NCI-H526 (cell line): ENCODE data around the gene FAAP20.

ENCODE experiments used
- DNase-seq, 2 experiments: peaks; one replicate each; lab custom pipeline; 2025; lab: John Stamatoyannopoulos, UW

Gene FAAP20

DNA sequence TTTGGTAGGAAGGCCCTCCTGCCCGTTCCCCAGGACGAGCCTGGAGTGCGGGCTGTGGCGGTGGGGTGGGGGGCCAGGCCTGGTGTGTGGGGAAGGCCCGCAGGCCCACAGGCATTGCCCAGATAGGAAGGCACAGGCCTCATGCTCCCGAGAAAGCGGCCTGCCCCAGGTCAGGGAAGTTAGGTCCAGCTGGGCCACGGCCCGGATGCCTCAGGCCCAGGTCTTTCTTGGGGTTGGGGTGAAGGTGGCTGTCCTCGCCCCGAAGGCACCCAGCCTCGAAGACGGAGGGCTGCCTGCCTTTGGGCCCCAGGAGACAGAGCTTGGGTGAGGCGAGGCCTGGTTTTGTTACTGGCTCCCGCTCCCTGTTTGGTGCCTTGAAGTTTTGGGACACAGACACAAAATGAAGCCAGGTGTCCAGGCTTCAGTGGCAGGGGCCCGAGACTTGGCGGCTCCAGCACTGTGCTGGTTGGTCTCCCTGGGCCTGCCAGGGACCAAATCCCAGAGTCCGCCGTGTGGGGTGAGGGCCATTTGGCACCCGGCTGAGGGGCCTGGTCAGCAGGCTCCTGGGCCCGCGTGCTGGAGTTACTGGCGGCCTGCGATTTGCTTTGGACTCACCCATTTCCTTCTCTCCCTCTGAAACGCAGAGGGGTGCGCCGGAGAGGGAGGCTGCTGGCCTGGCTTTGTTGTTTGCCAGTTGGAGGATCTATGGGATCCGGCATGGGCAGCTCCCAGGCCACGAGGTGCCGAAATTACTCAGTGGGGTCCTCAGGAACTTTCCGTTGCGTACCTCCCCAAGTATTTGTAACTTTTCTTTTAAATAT, 35.5 kb upstream of the FAAP20 start:
- DNase-seq = peak in 1 of 2 experiments; percentile 42

GRCh38 chr1:2229037-2229864, 34.7 kb upstream of the FAAP20 start:
- DNase-seq = peak; percentile 28 to 68

GRCh38 chr1:2228694-2229036, 34.1 kb upstream of the FAAP20 start:
- peak in 1 of 2 experiments; percentile 63 for DNase-seq

- no peak for DNase-seq
These were observed 33.6 kb upstream of the FAAP20 start, which contains the start of gene SKI for GRCh38 chr1:2228157-2228594. Gene SKI (plus strand): TSS chr1:2228319. CDS start chr1:2228767, 448 bp downstream.

DNA sequence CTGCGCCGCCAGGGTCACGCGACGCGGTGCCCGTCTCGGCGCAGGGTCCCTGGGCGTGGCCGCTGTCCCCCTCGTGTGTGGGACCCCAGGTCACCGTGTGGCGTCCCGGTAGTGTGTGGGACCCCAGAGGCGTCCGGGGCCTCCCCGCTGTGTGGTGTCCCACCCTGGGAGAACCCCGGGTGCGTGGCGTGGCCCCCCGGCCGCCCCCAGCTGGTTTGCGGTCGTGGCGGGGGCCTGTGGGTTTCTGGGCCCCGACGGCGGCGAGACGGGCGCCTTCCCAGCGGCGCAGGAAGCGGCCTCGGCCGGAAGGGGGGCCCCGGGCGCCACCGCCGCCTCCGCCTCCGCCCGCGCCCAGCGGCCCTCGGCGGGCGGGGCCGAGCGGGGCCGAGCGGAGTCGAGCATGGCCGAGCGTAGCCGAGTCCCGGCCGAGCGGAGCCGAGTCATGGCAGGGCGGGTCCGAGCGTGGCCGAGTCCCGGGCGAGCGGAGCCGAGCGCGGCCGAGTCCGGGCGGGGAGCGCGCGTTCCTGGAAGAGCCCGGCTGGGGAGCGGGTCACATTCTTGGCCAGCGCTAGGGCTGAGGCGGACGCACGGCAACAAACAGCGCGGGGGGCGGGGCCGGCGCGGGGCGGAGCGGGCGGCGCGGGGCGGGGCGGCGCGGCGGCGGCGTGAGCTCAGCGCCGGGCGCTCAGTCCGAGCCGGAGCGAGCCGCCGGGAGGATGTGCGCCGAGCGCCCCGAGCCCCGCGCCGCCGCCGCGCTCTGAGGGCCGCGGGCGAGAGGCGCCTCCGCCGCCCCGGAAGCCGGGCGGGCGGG, 33.0 kb upstream of the FAAP20 start:
- peak; percentile 74 to 98 for DNase-seq

DNA sequence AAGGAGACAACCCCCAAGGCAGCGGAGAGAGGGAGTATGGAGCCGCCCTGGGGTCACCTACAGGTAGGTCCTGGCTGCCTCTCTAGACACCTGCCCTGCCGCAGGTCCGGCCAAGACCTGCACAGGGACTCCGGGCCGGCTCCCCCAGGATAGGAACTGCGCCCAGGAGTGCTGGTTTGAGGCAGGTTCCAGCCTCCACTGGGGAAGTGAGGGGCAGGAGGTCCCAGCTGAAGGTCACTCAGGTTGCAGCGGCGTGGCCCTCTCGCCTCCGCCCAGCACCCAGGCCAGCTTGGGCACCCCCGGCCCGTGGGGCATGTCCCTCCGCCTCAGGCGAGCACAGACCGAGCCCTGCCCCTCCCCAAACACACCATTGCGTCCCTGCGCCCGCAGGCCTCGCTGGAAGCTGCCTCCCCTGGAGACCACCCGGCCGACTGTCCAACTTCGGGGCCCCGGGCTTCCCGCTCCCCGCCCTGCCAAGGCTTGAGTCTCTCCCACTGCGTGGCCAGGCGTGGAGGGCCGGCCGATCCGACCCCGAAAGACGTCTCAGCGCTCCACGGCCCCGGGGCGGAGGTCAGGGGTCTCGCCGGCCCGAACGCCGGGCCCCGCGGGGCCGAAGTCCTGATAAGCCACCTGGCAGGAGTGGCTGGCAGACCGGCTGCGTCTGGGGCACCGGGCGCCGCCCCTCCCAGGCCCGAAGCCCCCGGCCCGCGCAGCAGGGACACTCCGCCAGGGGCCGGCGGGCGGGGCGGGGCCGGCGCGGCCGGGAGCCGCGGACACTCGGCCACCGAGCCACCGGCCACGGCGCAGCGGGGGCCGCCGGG, 32.2 kb upstream of the FAAP20 start:
- no peak for DNase-seq

DNA sequence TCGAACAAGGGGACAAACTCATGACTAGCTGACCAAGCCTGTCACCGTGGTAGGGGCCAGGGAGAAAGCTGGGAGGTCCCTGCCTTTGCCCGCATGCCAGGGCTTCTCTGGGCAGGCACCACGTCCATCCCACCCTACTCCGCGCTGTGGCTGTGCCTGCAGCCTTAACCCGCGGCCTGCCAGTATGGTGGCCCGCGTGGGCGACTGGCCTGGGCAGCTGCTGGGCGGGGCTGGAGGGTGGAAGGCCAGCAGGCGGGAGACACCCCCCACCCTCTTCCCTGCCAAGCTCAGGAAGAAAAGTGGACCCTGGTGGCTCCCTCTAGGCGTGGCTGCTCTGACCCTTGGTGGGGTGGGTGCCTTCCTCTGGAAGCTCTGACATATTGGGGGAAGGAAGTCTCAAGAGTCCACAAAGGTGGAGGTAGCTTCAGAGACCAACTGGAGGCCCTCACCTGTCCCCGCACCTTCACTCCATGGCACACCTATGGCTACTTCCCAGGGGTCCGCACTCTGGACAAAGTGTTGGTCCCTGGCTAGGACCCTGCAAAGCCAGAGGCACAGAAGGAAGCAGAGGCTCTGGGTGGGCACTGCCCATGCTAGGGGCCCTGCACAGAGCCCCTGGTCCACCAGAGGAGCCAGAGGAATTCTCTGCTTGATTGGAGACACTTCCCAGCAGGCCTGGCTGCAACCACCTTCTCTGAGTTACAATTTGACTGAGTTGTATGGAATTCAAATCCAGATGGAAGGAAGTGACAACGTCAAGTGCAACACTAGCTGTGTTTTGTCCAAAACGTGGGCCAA, 30.3 kb upstream of the FAAP20 start:
- DNase-seq = no peak

DNA sequence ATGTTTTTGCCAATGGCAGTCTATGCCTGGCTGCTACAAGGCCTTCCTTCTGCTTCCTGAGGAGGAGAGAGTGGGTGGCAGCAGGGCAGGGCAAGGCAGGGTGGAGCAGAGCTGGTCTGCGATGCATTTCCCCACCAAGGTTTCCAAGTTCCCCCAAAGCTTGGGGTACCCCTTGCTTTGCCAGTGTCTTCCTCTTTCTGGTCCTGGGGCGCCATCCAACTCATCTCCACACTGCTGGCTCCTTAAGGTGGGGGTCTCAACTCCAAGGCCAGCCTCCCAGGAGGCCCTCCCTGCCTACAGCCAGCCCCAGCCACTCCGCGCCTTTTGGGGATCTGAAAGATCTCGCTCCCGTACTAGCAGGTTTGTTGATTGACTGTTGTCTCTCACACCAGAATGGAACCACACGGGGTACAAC, 29.6 kb upstream of the FAAP20 start:
- DNase-seq = no peak

GRCh38 chr1:2221271-2221670, 26.7 kb upstream of the FAAP20 start:
- DNase-seq = no peak

GRCh38 chr1:2216767-2217058, 22.1 kb upstream of the FAAP20 start:
- no peak for DNase-seq

GRCh38 chr1:2215909-2216766, 21.6 kb upstream of the FAAP20 start:
- no peak for DNase-seq

DNA sequence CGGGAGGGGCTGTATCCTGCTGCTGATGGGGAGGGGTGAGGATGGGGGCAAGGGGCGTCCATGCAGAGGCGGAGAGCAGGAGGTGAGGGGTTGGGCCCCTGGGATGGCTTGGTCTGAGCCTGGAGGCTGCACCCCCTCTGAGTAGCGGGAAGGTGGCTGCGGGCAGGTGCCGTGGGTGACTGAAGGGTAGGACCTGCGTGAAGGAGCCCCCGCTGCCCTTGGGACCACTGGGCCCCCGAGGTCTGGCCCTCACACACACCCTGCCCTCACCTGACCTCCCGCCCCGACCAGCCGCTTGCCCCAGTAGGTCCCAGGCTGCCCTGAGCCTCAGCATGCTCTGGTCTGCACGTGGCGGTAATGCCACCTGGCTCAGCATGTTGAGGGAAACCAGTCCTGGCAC, 20.8 kb upstream of the FAAP20 start:
- DNase-seq = no peak

- DNase-seq = no peak
These were observed 20.1 kb upstream of the FAAP20 start for GRCh38 chr1:2214541-2215241.

DNA sequence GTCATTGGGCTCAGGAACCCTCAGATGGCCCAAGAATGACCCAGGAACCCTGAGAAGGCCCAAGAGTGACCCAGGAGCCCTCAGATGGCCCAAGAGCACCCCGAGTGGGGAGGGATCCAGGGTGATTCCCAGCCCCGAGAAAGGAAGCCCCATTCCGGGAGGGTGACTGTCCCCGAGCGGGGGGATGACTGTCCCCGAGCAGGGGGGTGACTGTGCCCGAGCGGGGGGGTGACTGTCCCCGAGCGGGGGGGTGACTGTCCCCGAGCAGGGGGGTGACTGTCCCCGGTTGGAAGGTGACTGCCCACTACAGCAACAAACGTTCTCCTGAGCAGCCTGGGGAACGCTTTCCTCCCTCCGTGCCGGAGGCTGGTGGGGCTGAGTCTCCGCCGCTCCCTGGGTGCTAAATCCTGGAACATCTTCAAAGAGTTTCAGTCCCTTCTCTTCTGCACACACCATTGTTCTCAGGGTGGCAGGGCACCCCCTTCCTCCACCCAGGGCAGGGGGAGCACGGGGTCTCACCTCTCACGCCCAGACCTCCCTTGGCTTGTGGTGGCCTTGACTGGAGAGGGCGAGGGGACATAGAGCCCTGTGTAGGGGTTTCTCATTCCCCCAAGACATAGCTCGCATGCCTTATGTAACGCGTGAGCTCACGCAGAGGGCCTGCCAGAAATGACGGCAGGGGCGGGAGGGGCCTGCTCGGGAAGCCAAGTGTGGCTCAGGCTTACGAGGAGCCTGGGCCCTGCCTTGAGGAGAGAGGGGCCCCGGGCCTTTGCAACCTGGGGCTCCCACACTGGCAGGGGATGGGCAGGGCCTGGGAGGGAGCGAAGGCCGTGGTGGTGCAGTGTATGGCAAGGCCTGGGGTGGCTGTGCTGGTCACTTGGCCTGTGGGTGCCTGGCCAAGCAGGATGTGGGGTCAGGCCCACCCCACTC, 19.3 kb upstream of the FAAP20 start:
- no peak for DNase-seq

- DNase-seq = peak in 1 of 2 experiments; percentile 46
These were observed 18.2 kb upstream of the FAAP20 start for GRCh38 chr1:2212532-2213491.

- no peak for DNase-seq
These were observed 17.6 kb upstream of the FAAP20 start for GRCh38 chr1:2212274-2212531.

- no peak for DNase-seq
These were observed 16.2 kb upstream of the FAAP20 start for GRCh38 chr1:2210786-2211185.
